GM19324 (cell line): Measurements from ENCODE around the gene ATP13A1.
"Not testable (repeated sequence)": the region's sequence is repeated elsewhere in the genome, so short reads cannot be mapped to it uniquely, and the experiment has no call there.

Source experiments
- ATAC-seq: cut with Tn5 transposase; IDR thresholded peaks from one replicate; pipeline ENCODE4 v1.9.1; 2021; ENCODE audit warnings: mild to moderate bottlenecking, moderate library complexity; ENCODE audit not compliant: unreplicated experiment, low FRiP score

Gene ATP13A1

DNA sequence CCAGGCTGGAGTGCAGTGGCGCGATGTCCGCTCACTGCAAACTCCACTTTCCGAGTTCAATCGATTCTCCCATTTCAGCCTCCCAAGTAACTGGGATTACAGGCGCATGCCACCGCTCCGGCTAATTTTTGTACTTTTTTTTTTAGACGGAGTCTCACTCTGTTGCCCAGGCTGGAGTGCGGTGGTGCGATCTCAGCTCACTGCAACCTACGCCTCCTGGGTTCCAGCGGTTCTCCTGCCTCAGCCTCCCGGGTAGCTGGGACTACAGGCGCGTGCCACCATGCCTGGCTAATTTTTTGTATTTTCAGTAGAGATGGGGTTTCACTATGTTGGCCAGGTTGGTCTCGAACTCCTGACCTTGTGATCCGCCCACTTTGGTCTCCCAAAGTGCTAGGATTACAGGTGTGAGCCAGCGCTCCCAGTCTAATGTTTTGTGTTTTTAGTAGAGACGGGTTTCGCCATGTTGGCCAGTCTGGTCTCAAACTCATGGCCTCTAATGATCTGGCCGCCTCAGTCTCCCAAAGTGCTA, 2.0 kb upstream of the ATP13A1 start:
- not testable (repeated sequence) for ATAC-seq

DNA sequence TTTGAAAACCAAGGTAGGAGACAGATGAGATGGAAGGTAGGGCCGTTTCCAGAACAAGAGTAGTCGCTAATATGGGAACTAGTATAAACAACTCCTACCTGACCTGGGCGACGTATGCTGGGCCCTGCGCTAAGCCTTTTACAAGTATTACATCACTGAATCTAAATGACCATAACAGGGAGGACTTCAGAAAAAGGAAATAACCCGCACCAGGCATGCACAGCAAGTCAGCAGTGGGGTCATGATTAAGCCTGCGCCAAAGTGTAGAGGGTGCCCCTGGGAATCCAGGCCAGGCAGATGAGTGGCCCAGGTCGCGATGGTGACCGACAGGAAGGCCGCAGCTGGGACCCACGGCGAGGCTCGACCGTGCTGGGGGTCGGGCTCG, 613 bp downstream of the ATP13A1 start:
- no peak for ATAC-seq

DNA sequence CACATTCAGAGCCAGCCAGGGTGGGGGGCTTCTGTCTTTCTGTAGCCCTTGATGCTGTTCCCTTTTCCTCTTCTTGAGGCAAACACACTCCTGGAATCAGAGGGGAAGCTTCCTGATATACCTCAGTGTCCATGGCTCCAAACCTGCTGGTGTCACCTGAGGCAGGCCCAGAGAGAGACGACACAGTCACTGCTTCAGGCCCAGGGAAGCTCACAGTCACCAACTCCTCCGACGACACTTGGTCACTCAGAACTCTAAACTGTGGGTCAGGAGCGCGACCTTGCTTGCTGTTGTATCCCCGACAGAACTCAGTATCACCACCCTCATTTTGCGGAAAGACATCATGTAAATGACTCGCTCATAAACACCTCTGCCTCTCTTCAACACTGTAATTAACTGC, 1.1 kb downstream of the ATP13A1 start:
- no peak for ATAC-seq

DNA sequence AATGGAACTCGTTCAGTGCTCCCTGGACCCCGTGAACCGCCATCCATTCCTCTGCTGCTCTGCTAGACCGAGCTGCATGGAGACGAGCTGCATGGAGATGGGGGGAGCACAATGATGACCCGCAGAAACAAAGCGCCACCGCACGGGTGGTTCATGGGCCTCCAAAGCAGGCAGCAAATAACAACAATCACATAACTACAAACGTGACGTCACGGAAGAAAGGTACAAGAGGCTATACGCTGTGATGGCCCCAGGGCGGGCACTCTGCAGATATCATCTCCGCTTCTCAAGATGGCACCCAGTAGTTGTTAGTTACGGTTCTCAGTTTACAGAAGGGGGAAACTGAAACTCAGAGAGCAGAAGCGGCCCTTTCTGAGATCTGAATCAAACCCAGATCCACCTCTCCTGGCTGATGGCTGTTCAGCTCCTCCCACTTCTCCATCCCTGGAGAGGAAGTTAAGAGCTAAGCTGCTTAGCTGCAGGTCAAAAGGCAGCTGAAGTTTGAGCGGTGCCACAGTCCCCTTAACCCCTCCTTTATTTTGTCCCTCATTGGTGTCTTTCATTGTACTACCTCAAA, 1.7 kb downstream of the ATP13A1 start:
- ATAC-seq = peak; percentile 33

DNA sequence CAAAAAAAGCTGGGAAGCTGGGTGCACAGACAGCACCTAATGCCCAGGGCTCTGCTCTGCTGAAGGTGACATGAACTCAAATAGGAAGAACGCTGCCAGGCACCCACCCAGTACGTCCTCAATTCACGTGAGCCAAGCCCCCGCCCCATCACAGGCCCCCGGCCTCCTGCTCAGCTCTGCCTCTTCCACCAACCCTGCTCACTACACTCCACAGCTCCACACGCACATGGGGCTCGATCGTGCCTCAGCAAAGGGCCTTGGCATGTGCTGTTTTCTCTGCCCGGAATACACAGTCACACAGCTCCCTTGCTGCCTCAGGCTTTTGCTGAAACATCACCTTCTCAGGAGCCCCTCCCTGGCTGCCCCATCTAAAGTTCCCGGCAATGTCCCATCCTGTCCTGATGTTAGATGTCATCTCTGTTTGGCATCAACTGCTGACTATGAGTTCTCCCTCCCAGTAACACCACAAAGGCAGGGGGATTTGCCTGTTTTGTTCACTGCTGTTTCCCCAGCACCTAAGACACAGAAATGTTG, 2.3 kb downstream of the ATP13A1 start:
- ATAC-seq = no peak

DNA sequence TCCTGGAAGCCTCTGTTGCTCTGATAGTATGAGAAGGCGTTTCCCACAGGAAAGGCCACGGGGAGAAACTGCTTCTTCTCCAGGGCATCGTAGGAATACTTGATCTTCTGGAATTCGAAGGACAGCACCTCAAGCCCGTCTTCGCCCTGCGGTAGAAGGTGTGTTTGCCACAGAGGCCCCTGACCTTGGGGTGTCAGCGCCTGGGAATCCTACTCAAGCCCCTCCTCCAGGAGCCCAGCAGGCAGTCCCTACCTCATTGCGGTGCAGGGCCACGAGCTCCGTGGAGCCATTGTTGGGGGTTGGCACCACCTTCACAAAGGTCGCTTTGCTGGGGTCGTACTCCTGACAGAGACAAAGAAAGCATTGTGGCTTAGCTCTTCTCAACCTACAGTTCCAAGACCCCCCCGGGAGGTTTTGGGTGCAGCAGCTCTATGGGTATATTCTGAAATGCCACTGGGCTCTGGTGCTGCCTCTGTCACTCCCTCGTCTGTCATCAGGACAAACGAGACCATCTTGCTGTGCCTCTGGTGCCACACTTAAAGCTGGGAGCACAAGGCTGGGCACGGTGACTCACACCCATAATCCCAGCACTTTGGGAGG, 3.7 kb downstream of the ATP13A1 start:
- ATAC-seq = no peak

DNA sequence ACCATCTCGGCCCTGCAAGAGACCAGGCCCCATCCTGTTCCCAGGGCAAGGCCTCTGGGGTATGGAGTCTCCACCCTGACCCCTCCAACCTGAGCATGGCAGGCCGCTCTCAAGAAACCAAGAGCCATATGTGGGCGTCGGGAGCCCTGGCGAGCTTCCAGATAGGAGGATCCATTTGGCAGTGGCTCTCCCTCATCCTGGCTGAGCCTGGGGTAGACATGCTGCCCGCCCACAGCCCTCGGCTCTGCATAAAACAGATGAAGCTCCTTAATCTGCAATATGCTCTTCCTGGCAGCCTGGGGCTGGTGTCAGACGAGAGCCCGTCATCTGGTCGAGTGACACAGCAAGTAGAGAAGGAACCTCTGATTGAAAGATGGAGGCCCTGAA, 6.1 kb downstream of the ATP13A1 start:
- no peak for ATAC-seq

DNA sequence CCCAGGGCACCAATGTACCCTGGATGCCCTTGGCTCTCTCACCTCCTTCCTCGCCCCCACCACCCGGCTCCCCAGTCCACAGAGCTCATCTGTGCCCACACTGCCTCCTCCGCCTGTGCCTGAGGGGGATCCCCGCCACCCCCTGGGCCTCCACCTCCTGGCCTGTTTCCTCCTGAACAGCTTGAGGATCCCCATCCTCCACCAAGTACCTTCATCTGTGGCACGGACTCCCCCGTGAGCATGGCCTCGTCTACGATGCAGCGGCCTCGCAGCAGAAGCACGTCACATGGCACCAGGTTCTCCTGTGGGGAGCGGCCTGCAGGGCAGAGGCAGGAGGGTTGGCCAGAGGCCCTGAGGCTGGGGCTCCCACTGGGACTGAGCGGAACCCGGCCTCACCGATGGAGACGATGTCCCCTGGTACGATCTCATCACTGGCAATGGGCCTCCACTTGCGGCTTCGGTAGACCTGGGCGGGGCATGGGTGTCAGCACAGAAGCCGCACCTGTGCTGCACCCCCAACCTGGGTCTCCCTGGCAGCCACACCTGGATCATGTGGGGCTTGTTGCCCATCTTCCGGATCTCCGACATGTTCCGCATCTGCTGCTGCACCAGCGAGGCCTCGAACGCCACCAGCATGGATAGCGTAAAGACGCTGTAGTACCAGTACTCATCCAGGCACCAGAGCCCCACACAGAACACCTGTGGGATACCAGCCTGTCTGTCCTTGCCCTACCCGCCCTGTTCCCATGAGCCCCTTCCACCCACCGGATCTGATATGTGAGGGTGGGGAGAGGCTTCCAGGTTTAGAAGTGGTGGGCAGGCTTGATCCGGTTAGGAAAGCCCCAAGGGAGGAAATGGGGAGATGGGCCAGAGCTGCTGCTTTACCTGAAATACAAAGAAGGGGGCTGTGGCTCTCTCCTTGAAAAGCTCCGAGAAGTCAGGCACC, 6.8 kb downstream of the ATP13A1 start:
- no peak for ATAC-seq

DNA sequence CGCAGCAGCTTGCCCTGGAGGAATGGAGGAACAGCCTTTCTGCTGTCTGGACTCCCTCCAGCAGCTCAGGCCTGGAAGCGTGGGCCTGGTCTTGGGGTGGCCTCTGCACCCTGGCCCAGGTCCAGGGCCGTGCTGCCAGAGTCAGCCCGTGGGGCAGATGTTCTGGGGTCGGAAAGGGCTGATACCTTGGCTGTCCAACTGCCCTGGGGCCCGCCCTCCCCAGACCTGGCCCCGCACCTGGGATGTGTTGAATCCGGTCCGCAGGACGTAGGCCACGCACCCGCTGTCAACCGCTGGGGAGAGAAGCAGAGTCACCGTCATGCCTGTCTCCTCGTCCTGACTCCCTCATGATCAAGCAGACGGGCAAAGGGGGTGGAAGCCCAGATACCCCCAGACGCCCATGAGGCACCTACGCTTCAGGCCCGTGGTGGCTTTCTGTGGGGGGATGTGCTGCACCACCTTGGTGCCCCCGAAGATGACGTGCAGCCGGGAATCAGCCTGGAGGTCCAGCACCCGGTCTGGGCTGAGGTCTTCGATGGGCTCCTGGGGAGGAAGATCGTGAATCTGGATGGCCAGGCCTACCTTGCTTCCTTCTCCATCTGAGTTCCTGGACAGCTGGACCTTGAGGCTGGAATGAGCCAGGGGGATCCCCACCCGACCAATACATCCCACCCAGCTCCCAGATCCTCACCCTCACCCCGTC, 7.7 kb downstream of the ATP13A1 start:
- ATAC-seq = no peak

DNA sequence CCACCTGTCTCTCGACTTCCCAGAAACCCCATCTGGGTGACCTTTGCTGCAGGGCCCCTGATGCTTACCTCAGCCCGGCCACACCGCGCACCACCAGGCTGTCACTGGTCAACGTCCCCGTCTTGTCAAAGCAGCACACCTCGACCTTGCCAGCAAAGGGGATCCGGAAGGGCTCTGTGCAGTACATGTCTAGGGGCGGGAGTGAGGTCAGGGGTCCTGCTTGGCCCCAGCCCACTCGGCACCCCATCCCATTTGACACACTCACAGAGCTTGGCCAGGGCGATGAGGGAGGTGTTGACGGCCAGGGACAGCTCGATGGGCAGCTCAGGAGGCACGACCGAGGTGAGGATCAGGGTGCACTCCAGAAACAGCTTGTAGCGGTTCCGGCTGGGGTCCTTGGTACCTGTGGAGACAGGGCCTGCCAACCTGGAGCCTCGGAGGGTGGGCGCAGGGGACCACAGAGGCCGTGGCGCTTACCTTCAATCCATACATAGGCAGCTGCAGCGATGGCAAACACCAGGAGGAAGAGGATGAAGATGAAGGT, 8.4 kb downstream of the ATP13A1 start:
- ATAC-seq = no peak

DNA sequence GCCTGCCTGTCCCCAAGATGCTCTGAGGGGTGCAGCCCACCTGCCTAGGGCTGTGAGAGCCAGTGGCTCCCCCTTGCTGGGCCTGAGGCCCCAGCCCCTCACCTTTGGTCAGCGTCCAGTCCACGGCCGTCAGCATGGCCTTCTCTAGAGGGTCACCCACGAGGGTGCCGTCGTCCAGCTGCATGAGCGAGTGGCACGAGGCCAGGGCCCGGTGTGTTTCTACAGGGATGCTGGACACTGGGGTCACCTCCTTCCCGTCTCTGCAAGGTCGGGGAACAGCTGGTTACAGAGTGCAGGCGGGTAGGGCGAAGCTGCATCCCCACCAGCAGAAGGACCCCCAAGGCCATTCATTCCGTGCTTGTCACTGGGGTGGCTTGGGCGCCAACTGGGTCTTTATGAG, 9.0 kb downstream of the ATP13A1 start:
- no peak for ATAC-seq

DNA sequence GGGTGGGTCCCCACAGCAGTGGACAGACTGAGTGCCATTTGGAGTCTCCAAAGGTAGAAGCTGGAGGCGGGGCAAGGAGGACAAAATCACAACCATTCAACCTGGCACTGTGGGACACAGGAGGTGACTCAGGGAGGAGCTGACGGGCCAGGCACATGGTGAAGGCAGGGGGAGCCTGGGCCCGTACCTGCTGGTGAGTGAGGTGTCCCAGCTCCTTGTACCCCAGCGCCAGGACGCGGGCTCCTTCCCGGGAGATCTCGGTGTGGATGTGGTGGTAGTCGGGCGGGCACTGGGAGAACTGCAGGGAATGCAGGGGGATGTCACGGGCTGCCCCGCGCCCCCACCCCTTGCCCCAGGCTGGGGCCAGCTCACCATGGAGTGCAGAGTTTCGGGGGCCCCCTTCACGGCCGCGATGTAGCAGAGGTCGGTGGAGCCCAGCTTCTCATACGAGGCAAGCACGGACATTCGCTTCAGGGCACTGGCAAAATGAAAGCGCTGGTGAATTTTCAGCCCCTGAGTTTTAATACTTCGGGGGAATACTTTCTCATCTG, 9.8 kb downstream of the ATP13A1 start:
- ATAC-seq = no peak

DNA sequence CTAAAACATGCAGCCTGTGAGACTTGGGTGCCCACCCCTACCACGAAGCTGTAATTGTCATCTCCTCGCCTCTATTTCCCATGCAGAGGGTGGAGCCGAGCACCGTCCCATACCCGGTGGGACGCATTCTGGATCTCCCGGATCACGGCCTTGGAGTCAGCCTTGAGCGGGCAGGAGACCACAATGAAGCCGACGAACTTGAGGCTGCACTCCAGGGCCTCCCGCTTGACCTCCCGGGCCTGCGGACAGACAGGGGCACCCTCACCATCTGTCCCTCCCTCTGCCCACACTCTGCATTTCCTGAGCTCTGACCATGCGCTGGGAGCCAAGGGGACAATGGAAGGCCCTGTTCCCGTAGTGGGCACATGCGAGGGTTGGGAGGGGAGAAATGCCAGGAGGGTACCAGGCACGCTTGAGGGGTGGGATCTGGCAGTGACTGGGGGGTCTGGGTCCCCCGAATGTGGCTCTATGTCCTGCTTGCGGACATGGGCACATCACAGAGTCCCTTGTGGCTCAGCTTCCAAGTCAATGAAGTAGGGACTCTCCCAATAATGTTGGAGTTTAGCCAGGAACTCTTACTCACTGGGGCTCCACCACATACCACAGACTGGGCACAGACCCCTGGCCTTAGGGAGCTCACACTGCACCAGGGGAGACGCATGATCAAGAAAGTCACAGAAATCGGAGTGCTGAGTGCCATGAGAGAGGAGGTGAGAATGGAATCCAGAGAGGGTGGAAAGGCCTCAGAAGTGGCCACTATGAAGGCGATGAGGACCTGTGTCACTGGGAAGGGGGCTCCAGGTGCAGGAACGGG, 10.8 kb downstream of the ATP13A1 start:
- ATAC-seq = no peak

DNA sequence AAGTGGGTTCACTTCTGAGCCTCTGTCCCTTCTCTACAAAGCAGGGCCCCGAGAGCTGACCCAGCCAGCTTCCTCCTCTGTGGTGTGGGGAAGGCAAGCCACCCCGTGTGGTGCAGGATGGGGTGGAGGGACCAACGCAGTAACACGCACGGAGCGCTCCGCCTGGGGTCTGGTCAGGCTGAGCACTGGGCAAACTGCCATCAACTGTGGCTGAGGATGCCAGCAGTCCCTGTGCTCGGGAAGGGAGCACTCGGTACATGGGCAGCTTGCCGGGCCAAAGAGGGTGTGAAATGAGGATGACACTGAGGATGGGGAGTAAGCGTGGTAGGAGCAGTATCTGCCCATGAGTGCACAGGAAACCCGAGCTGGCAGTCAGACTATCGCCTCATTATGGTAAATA, 12.4 kb downstream of the ATP13A1 start:
- ATAC-seq = no peak

DNA sequence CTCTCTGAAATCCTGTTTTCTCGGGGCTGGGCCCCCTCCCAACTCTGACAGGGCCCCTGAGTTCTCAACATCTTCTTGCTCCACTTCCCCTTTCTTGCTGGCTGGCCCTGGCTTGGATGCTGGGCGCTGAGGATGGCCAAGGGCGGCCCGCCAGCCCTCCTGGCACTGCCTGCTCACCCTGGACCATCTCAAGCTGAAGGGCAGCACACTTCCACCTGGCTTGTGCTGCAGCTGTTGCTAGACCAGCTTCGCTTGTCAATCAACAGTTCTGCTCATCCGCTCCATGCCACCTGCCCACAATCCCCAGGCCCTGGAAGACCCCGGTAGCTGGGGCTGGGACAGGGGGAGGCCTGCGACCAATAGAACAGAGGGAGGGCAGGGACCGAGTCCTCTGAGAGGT, 13.1 kb downstream of the ATP13A1 start:
- ATAC-seq = no peak

DNA sequence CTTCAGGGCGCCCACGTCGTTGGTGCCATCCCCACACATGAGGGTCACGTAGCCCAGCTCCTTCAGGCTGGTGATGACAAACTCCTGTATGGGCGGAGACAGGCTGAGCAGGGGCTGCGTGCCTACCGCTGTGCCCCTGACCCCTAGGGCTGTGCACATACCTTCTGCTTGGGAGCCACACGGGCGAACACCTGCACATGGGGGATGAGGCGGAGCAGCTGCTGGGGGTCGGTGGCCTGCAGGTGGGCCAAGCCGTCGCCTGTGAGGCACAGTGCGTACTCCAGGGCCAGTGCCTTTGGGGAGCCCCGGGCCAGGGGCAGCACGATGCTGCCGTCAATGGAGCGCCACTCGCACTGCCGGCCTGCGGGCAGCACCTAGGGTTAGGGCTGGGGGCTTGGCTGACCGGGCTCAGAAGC, 13.9 kb downstream of the ATP13A1 start:
- ATAC-seq = no peak

DNA sequence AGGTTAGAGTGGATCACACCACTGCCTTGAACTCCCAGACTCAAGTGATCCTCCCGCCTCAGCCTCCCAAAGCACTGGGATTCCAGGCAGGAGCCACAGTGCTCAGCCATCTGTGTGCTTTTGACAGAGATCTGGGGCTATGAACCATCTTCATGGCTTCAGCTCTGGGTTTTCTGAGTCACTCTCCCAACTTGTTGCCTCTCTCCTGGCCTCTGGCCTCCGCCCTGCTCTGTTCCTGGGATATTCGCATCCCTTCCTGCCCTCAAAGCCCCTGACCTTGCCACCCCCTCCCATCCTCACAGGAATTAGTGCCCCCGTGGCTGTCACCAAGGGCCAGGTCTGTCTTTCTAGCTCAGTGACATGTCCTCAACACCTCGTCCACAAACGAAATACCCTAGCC, 14.3 kb downstream of the ATP13A1 start:
- no peak for ATAC-seq

DNA sequence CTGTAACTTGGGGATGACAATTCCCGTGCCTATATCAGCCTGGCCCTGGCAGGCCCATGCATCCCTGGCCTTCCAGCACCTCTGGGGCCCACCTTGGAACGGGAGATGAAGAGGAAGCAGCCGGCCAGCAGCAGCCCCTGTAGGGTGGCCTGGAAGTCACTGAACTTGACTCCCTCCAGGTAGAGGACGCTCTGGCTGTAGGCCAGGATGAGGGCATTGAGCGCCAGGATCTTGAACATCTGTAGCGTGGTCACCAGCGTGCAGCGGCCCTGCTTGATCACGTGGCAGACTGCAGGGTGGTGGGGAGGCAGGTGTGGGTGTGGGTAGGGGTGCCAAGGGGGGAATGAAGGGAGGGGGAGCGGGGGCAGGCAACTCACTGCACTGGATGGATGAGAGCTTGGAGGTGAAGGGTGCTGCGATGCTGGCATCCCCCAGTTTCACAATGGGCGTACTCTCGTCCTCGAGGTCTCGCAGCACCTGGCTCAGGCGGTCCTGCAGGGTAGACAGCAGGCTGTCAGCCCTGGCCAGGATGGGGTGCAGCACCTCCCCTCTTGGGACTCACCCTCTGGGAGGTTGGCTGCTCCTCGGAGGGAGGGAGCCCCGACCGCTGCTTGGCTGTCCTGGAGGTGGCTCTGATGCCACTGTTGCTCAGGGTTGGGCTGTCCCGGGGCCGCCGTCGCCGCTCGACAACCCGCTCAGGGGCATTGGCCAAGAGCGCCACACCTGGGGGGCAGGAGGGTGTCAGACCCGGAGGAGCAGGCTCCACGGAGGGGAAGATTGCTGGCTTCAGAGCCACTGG, 16.2 kb downstream of the ATP13A1 start:
- ATAC-seq = no peak
